ENCODE data around the gene CSTA.
"Not testable (repeated sequence)": the region's sequence is repeated elsewhere in the genome, so short reads cannot be mapped to it uniquely, and the experiment has no call there.

Gene CSTA

GRCh38 chr3:122322095-122323075 lies 2.7 kb upstream of the CSTA start:
- peak; percentile 60 for DNase-seq (ENCODE audit: low read depth)

GRCh38 chr3:122325769-122326168 lies 721 bp downstream of the CSTA start:
- DNase-seq (ENCODE audit: low read depth) = no peak

DNA sequence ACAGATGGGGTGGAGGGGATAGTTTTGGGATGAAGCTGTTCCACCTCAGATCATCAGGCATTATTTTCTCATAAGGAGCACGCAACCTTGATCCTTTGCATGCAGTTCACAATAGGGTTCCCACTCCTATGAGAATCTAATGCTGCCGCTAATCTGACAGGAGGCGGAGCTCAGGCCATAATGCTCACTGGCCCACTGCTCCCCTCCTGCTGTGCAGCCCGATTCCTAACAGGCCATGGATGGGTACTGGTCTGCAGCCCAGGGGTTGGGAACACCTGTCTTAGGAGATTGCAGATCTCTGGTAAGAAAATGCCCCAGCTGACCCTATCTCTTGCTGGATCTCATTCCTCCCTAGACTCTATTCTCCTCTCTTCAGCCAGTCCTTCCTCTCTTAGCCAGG lies 6.8 kb downstream of the CSTA start:
- DNase-seq (ENCODE audit: low read depth) = no peak

- DNase-seq (ENCODE audit: low read depth) = no peak
Measured at GRCh38 chr3:122332551-122332950, 7.5 kb downstream of the CSTA start.

GRCh38 chr3:122342803-122343202 lies 17.8 kb downstream of the CSTA start:
- no peak for DNase-seq (ENCODE audit: low read depth)

DNA sequence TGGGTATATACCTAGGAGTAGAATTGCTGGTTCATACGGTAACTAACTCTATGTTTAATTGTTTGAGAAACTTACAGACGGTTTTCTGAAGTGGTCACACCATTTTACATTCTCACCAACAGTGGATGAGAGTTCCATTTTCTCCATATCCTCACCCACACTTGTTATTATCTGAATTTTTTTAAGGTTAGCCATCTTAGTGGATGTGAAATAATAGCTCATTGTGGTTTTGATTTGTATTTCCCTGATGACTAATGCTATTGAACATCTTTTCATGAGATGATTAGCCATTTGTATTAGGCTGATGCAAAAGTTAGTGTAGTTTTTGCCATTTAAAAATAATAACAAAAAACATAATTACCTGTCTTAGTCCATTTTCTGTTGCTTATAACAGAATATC lies 18.6 kb downstream of the CSTA start:
- DNase-seq (ENCODE audit: low read depth) = no peak

GRCh38 chr3:122349171-122349570 lies 24.1 kb downstream of the CSTA start:
- DNase-seq (ENCODE audit: low read depth) = no peak

- no peak for DNase-seq (ENCODE audit: low read depth)
Measured at GRCh38 chr3:122350814-122351418, 25.9 kb downstream of the CSTA start.

GRCh38 chr3:122351612-122352011 lies 26.6 kb downstream of the CSTA start:
- DNase-seq (ENCODE audit: low read depth) = no peak

DNA sequence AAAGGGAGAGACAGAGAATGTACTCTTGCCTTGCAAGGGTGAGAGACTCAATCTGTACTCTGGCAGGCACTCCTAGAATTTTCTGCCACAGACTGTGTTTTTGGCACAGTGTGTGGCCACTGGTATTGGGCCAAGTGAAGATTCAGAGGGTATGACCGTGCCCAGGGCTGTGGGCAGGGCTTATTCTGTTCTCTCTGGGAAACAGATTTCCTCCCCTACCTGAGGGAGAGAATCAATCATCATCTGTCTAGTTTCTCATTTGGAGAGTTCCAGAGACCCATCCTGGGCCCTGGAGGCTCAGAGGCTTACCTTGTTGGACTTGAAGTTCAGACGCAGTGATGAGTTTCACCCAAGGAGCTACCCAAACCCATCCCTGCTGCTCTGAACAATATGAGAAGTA lies 28.2 kb downstream of the CSTA start:
- no peak for DNase-seq (ENCODE audit: low read depth)

GRCh38 chr3:122353893-122354401 lies 28.9 kb downstream of the CSTA start:
- DNase-seq (ENCODE audit: low read depth) = no peak

GRCh38 chr3:122355612-122356011 lies 30.6 kb downstream of the CSTA start:
- peak; percentile 77 for DNase-seq (ENCODE audit: low read depth)

DNA sequence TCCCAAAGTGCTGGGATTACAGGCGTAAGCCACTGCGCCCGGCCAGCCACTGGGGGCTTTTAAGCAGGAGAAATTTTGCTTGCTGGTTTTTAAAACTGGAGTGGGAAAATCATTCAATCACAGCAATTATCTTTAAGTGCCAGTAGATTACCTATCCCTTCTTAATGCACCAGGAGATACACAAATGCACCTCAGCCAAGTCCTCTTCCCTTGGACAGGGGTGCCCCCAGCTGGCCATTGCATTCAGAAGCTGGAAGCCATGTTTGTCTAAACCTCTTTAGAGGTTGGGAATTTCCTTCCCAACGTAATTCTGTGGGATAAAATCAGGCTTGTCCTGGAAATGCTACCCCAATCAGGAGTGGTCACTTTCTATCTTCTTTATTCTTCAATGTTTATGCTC lies 31.4 kb downstream of the CSTA start:
- DNase-seq (ENCODE audit: low read depth) = no peak

DNA sequence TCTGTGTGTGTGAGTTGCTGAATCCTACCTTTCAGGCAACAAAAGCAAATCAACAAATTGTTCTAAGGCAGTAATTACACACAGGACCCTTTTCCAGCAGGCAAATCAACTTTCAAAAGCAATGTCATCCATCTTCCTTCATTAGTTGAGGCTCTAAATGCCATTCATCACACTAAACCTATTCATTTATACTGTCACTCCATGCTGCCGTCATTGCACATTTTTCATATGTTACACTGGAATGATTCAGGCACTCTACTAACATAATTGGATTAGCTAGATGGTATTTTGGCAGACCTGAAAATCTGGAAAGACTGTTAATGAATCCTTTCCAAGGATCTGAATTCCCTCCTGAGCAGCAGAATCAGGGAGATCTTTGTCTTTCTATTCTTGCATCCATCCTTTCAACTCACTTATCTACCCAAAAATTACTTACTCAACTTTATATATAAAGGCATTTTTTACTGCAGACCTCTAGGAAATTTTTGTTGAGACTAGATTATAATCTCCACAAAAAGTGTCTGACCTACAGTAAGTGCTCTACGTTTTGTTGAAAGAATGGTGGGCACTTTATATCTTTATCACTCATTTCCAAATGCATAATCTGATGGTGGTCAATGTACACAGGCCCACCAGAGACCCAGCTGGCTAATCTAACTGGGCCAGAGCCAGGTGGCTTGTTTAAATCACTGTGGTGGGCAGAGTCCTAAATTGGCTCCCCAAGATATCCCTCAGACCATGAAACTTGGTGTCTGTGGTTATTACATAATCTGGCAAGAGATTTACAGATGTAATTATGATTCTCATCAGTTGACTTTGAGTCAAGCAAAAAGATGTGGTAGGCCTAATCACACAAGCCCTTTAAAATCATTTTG lies 33.0 kb downstream of the CSTA start:
- DNase-seq (ENCODE audit: low read depth) = no peak

DNA sequence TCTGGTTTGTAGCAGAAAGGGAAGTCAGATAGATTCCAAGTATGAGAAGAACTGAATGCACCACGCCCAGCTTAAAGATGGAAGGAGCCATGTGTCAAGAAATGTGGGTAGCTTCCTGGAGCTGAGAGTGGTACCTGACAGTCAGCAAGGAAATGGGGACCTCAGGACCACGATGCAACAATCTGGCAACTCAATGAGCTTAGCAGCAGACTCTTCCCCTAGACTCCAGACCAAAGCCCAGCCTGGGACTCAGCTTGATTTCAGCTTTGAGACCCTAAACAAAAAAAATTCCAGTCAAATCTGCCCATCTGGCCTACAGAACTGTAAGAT lies 33.6 kb downstream of the CSTA start:
- peak; percentile 22 for DNase-seq (ENCODE audit: low read depth)

DNA sequence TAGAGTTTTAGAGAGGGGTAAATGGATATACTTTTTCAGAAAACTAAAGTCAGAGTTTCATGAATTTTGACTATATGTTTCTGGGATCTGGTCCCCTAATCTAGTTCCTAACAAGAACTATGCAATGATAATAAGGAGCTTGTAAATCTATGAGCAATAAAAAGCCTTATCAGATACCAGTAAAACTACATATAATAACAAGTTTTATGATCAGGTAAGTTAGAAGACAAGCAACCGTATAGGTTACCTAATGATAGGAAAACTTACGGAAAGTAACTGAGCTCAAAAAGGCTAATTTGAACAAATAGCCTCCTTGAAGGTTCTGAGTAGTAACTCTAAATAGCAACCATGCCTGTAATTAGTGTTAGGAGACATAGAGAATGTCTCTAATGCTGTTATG lies 37.0 kb downstream of the CSTA start:
- no peak for DNase-seq (ENCODE audit: low read depth)

DNA sequence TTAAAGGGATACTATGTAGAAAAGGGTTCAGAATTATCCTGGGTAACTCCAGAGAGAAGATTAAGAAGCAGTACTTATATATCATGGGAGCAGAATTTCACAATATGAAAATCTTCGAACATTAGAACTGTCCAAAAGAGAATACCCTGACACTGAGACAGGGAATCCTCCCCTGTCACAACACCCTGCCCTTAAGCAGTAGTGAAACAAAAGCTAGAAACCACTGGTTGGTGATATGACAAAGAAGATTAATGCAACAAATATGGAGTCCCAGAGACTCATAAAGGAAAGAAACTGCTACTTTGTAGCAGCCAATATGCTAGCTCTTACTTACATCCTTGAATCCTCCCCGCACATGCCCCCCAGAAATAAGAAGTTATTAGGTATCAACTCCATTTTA lies 39.4 kb downstream of the CSTA start:
- DNase-seq (ENCODE audit: low read depth) = no peak

GRCh38 chr3:122365073-122365472 lies 40.0 kb downstream of the CSTA start:
- no peak for DNase-seq (ENCODE audit: low read depth)

GRCh38 chr3:122365582-122366378 lies 40.7 kb downstream of the CSTA start:
- not testable (repeated sequence) for DNase-seq (ENCODE audit: low read depth)

DNA sequence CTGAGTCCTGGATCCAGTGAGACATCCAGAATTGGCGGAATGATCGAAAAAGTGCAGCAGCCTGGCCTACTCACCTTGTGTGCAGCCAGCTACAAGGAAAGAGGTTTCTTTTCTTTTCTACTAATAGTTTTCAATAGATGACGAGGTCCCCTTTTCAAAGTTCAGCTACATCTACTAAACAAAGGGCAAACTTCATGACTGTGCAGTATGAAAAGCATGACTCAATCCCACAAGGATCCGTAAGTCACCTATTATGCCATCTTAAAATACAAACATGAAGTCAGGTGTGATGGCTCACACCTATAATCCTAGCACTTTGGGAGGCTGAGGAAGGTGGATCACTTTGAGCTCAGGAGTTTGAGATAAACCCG lies 41.3 kb downstream of the CSTA start:
- DNase-seq (ENCODE audit: low read depth) = no peak

DNA sequence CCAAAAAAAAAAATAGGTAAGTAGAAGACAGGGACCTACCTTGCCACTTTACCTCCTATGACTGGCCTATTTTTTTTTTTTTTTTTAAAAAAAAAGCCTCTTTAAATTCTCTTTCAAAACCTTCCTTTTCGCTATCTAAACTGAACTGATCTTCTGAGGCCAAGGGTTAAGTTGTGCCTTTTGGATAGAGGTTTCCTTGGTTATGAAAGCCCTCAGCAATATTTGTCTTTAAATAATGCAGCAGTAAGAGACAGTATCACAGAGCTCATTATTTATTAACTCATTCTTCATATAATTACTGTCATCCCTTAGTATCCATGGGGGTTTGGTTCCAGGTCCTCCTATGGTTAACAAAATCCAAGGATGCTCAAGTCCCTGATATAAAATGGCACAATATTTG lies 49.0 kb downstream of the CSTA start:
- DNase-seq (ENCODE audit: low read depth) = no peak

DNA sequence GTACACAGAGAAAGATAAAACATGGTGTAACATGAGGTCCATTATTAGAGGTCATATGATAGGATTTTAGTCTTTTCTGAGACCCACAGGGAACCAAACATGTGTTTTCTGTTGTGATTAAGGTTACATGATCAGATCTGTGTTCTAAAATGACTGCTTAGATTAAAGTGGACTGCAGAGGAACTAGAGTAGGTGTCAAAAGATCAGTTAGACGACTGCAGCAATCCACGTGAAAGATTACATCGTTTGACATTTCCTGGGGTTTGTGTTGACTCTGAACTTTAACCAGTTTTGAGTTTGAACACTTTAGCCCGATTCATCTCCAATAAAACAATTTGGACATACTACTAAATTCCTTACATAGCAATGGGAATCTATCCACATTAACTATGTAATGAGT lies 52.9 kb downstream of the CSTA start:
- no peak for DNase-seq (ENCODE audit: low read depth)

Data from CMK (cell line).